A549 treated with GW870086 at 1 μM for 4 hours (cell line): ENCODE measurements around the gene TMEM229B. TPM values are rescaled to one million over a fixed set of nuclear protein-coding genes. Genes with fewer than 3 reads are reported as not detected.

Experiments used
- total RNA-seq: library from RNA; stranded (reverse); fragments of 200-300 nt; extraction: Qiagen RNA extraction; gene quantifications from 5 replicates; pipeline ENCODE4 v1.2.3, GENCODE V29; 2022; ENCODE audit warnings: low read depth

TMEM229B gene
- total RNA-seq: 0.09 to 0.50 TPM (median 0.21 TPM) in 5 replicates

GRCh38 chr14:67487937-67488893 is at the start of gene TMEM229B:
TSS of gene TMEM229B (minus strand) at chr14:67488721. CDS start at chr14:67473923, 14,798 bp downstream.

GRCh38 chr14:67532998-67533753 is 44.7 kb upstream of the TMEM229B start, which contains the start of gene PLEKHH1:
TSS of gene PLEKHH1 (plus strand) at chr14:67533290. CDS start at chr14:67541868, 8,578 bp downstream.

Other genes starting within 250 kb of the TMEM229B start
- gene PALS1, start 247.3 kb downstream of the TMEM229B start, total RNA-seq: 12.1 to 18.5 TPM (median 16.7 TPM) in 5 replicates
- gene ATP6V1D, start 128.9 kb downstream of the TMEM229B start, total RNA-seq: 69.1 to 107 TPM (median 72.2 TPM) in 5 replicates
- 233 to 326 TPM (median 242 TPM) in 5 replicates for gene EIF2S1, start 128.4 kb downstream of the TMEM229B start, total RNA-seq
- gene PLEK2, start 76.6 kb downstream of the TMEM229B start, total RNA-seq: 19.1 to 23.2 TPM (median 22.6 TPM) in 5 replicates
- gene PLEKHH1, start 44.6 kb upstream of the TMEM229B start, total RNA-seq: 2.5 to 4.1 TPM (median 3.0 TPM) in 5 replicates
- 16.2 to 22.9 TPM (median 20.3 TPM) in 5 replicates for gene PIGH, start 111.5 kb upstream of the TMEM229B start, total RNA-seq
- 1.6 to 2.2 TPM (median 2.1 TPM) in 5 replicates for gene ARG2, start 131.2 kb upstream of the TMEM229B start, total RNA-seq
- gene VTI1B, start 185.9 kb upstream of the TMEM229B start, total RNA-seq: 78.7 to 100 TPM (median 88.9 TPM) in 5 replicates
- gene RDH11, start 207.0 kb upstream of the TMEM229B start, total RNA-seq: 55.6 to 63.7 TPM (median 61.9 TPM) in 5 replicates
- gene RDH12, start 213.2 kb upstream of the TMEM229B start, total RNA-seq: not detected in 5 replicates